HepG2 (cell line): ENCODE results near the gene CENPL. TPM values are rescaled to one million over a fixed set of nuclear protein-coding genes. Genes with fewer than 3 reads are reported as not detected.

ENCODE experiments used
- CCAR2 ChIP-seq: fragments of 200-400 bp; formaldehyde crosslinking; optimal IDR thresholded peaks from 2 replicates; pipeline ENCODE3; 2018; ENCODE audit warnings: low read depth, mild to moderate bottlenecking, low read length, moderate library complexity
- CENPT ChIP-seq: sonication (generic); formaldehyde crosslinking; IDR thresholded peaks from 2 replicates; pipeline ENCODE4 v1.8.0; 2022; ENCODE audit warnings: low read depth, mild to moderate bottlenecking, moderate library complexity, missing genetic modification reagents
- EEA1 ChIP-seq: sonication (generic); formaldehyde crosslinking; IDR thresholded peaks from 2 replicates; pipeline ENCODE4 v1.5.1; 2020; ENCODE audit warnings: mild to moderate bottlenecking, missing genetic modification reagents, borderline replicate concordance
- GATAD1 ChIP-seq: IDR thresholded peaks from 2 replicates; pipeline ENCODE4 v1.6.1; 2016; ENCODE audit warnings: missing genetic modification reagents, missing compliant biosample characterization
- GTF2F1 ChIP-seq: fragments of 150-350 bp; IDR thresholded peaks from 2 replicates; pipeline ENCODE4 v1.6.1; 2014; ENCODE audit warnings: low read length
- JARID2 ChIP-seq: sonication (generic); formaldehyde crosslinking; IDR thresholded peaks from 2 replicates; pipeline ENCODE4 v1.8.1; 2023; ENCODE audit warnings: missing genetic modification reagents, inconsistent platforms; ENCODE audit not compliant: insufficient replicate concordance
- MAX ChIP-seq: IDR thresholded peaks from 2 replicates; pipeline ENCODE4 v1.6.1; 2012; ENCODE audit warnings: inconsistent platforms
- MED1 ChIP-seq: sonication (generic); formaldehyde crosslinking; IDR thresholded peaks from 2 replicates; pipeline ENCODE4 v1.4.0; 2020; ENCODE audit warnings: missing genetic modification reagents
- REPIN1 ChIP-seq: sonication (generic); formaldehyde crosslinking; IDR thresholded peaks from 2 replicates; pipeline ENCODE4 v1.8.0; 2022; ENCODE audit warnings: missing genetic modification reagents, low read depth, mild to moderate bottlenecking, borderline replicate concordance
- SAP130 ChIP-seq: IDR thresholded peaks from 2 replicates; pipeline ENCODE4 v1.6.1; 2016; ENCODE audit warnings: low read depth
- SMARCC2 ChIP-seq: fragments of 450-650 bp; IDR thresholded peaks from 2 replicates; pipeline ENCODE4 v1.6.1; 2017; ENCODE audit warnings: antibody characterized with exemption, mild to moderate bottlenecking
- SNAPC5 ChIP-seq: sonication (generic); formaldehyde crosslinking; IDR thresholded peaks from 2 replicates; pipeline ENCODE4 v1.8.1; 2023; ENCODE audit warnings: mild to moderate bottlenecking, missing genetic modification reagents, borderline replicate concordance
- SP140L ChIP-seq: sonication (generic); formaldehyde crosslinking; IDR thresholded peaks from 2 replicates; pipeline ENCODE4 v1.4.0; 2020; ENCODE audit warnings: missing genetic modification reagents, borderline replicate concordance
- SRSF4 ChIP-seq: fragments of 200-400 bp; formaldehyde crosslinking; IDR thresholded peaks from one replicate; pipeline ENCODE4 v1.6.1; 2018; ENCODE audit warnings: mild to moderate bottlenecking, low read depth, low read length, moderate library complexity; ENCODE audit not compliant: poor library complexity, severe bottlenecking
- TEAD2 ChIP-seq: sonication (generic); formaldehyde crosslinking; IDR thresholded peaks from 2 replicates; pipeline ENCODE4 v1.9.0; 2021; ENCODE audit warnings: missing genetic modification reagents
- ZKSCAN1 ChIP-seq: fragments of 150-350 bp; IDR thresholded peaks from 2 replicates; pipeline ENCODE4 v1.6.1; 2014; ENCODE audit warnings: low read length
- ZMYM4 ChIP-seq: sonication (generic); formaldehyde crosslinking; IDR thresholded peaks from 2 replicates; pipeline ENCODE4 v1.8.1; 2023; ENCODE audit warnings: mild to moderate bottlenecking, missing genetic modification reagents
- ZNF124 ChIP-seq: sonication (generic); formaldehyde crosslinking; IDR thresholded peaks from 2 replicates; pipeline ENCODE4 v1.4.0; 2020; ENCODE audit warnings: missing genetic modification reagents
- ZNF136 ChIP-seq: sonication (generic); formaldehyde crosslinking; IDR thresholded peaks from 2 replicates; pipeline ENCODE4 v1.8.1; 2022; ENCODE audit warnings: low read depth, mild to moderate bottlenecking, moderate library complexity, missing genetic modification reagents
- ZNF503 ChIP-seq: sonication (generic); formaldehyde crosslinking; IDR thresholded peaks from 2 replicates; pipeline ENCODE4 v1.4.0; 2020; ENCODE audit warnings: missing genetic modification reagents
- ZNF552 ChIP-seq: sonication (generic); formaldehyde crosslinking; IDR thresholded peaks from 2 replicates; pipeline ENCODE4 v1.9.0; 2022; ENCODE audit warnings: missing genetic modification reagents, mild to moderate bottlenecking, borderline replicate concordance
- ZNF570 ChIP-seq: sonication (generic); formaldehyde crosslinking; IDR thresholded peaks from 2 replicates; pipeline ENCODE4 v1.4.0; 2020; ENCODE audit warnings: mild to moderate bottlenecking, missing genetic modification reagents, borderline replicate concordance
- ZNF891 ChIP-seq: sonication (generic); formaldehyde crosslinking; IDR thresholded peaks from 2 replicates; pipeline ENCODE4 v1.5.0; 2020; ENCODE audit warnings: mild to moderate bottlenecking, missing genetic modification reagents
- polyA plus RNA-seq, 8 experiments: library from polyadenylated mRNA; depleted of rRNA in 3 of 8; stranded (reverse) in 7 of 8; unstranded in 1 of 8; fragments of >200 nt; fragmentation: Illumina TruSeq in 4 of 8; extraction: Trizol in 4 of 8; gene quantifications; 2 replicates each; pipeline versions ENCODE4 v1.2.1 to v1.2.3, GENCODE V29; 2011 to 2016; ENCODE audit warnings: low read depth in 4 of 8, missing spikeins in 1 of 8, mixed read lengths in 1 of 8; ENCODE audit not compliant: insufficient read depth in 1 of 8
- total RNA-seq, 5 experiments: library from RNA; depleted of rRNA; stranded (reverse); fragments of >200 nt; fragmentation: Illumina TruSeq; extraction: Trizol; gene quantifications; 2 replicates each; pipeline ENCODE4 v1.2.3, GENCODE V29; 2016; ENCODE audit warnings: low read depth in 1 of 5
- TF ChIP-seq, protein P1 (sequence below): sonication (generic); formaldehyde crosslinking; IDR thresholded peaks from 2 replicates; pipeline ENCODE4 v1.5.1; 2020; ENCODE audit warnings: missing genetic modification reagents, mild to moderate bottlenecking, borderline replicate concordance
- TF ChIP-seq, protein P2 (sequence below): IDR thresholded peaks from 2 replicates; pipeline ENCODE4 v1.6.1; 2012; ENCODE audit warnings: low read depth, low read length, improper control_type of control experiment

The CENPL gene
- total and polyA plus RNA-seq, 2 of the 13 experiments (the other 11 are each of a cell fraction or from before 2014, with no cell fraction given) = 4.4 to 14.2 TPM

- TF ChIP-seq, protein P1, sequence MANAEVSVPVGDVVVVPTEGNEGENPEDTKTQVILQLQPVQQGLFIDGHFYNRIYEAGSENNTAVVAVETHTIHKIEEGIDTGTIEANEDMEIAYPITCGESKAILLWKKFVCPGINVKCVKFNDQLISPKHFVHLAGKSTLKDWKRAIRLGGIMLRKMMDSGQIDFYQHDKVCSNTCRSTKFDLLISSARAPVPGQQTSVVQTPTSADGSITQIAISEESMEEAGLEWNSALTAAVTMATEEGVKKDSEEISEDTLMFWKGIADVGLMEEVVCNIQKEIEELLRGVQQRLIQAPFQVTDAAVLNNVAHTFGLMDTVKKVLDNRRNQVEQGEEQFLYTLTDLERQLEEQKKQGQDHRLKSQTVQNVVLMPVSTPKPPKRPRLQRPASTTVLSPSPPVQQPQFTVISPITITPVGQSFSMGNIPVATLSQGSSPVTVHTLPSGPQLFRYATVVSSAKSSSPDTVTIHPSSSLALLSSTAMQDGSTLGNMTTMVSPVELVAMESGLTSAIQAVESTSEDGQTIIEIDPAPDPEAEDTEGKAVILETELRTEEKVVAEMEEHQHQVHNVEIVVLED = peak; percentile 96
- TF ChIP-seq, protein P2, sequence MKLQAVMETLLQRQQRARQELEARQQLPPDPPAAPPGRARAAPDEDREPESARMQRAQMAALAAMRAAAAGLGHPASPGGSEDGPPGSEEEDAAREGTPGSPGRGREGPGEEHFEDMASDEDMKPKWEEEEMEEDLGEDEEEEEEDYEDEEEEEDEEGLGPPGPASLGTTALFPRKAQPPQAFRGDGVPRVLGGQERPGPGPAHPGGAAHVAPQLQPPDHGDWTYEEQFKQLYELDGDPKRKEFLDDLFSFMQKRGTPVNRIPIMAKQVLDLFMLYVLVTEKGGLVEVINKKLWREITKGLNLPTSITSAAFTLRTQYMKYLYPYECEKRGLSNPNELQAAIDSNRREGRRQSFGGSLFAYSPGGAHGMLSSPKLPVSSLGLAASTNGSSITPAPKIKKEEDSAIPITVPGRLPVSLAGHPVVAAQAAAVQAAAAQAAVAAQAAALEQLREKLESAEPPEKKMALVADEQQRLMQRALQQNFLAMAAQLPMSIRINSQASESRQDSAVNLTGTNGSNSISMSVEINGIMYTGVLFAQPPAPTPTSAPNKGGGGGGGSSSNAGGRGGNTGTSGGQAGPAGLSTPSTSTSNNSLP = no peak
- peak; percentile 95 for TF ChIP-seq SAP130 (CRISPR knock-in tag)
- TF ChIP-seq SMARCC2 = no peak
- TF ChIP-seq ZMYM4 = peak; percentile 95
- TF ChIP-seq ZNF503 (CRISPR knock-in tag) = no peak
- no peak for TF ChIP-seq ZNF570 (CRISPR knock-in tag)
- TF ChIP-seq EEA1 (CRISPR knock-in tag) = peak; percentile 41; the same call in 1 of the 2 replicates
- peak; percentile 87 for TF ChIP-seq REPIN1 (CRISPR knock-in tag)
- TF ChIP-seq GTF2F1 = no peak
- no peak for TF ChIP-seq SP140L (CRISPR knock-in tag)
- no peak for TF ChIP-seq JARID2 (CRISPR knock-in tag)
- no peak for TF ChIP-seq ZNF136 (CRISPR knock-in tag)
- no peak for TF ChIP-seq SRSF4
- TF ChIP-seq ZKSCAN1 = peak; percentile 43; the same call in 1 of the 2 replicates
- no peak for TF ChIP-seq CCAR2
- TF ChIP-seq ZNF552 (CRISPR knock-in tag) = no peak
- TF ChIP-seq MED1 (CRISPR knock-in tag) = no peak; the same call in 1 of the 2 replicates
- no peak for TF ChIP-seq CENPT (CRISPR knock-in tag)
- no peak; the same call in 1 of the 2 replicates for TF ChIP-seq MAX
- TF ChIP-seq ZNF891 (CRISPR knock-in tag) = 0 out of 2 replicates have a peak, but pooled peaks have one; percentile 4
- peak; percentile 97 for TF ChIP-seq GATAD1 (CRISPR knock-in tag)
- TF ChIP-seq SNAPC5 (CRISPR knock-in tag) = 0 out of 2 replicates have a peak, but pooled peaks have one; percentile 56
- peak; percentile 15; the same call in 1 of the 2 replicates for TF ChIP-seq ZNF124 (CRISPR knock-in tag)
- no peak for TF ChIP-seq TEAD2 (CRISPR knock-in tag)
Measured at GRCh38 chr1:173824315-173825081, at the start of gene CENPL, which contains the start of gene DARS2 (continued).
